HepG2 (cell line): ENCODE data around the gene SNRNP200.
A peak's percentile ranks its signal among the peaks of the same experiment; 100 is the strongest.

Experiments
- EP300 ChIP-seq, 3 experiments: sonication (generic) in 1 of 3; formaldehyde crosslinking in 1 of 3; IDR thresholded peaks; 2 replicates each; pipeline versions ENCODE4 v1.5.1 to v1.6.1; 2011 to 2020; ENCODE audit warnings: low read depth in 2 of 3, low read length in 2 of 3, borderline replicate concordance in 1 of 3, improper control_type of control experiment in 1 of 3, mild to moderate bottlenecking in 1 of 3, missing genetic modification reagents in 1 of 3, moderate library complexity in 1 of 3
- EZH2 ChIP-seq: conservative IDR thresholded peaks from 2 replicates; pipeline ENCODE4 v1.6.1; 2012; ENCODE audit warnings: mild to moderate bottlenecking, low read depth, low read length, moderate library complexity
- SIN3A ChIP-seq: IDR thresholded peaks from 2 replicates; pipeline ENCODE4 v1.6.1; 2011; ENCODE audit warnings: low read depth, mild to moderate bottlenecking, control low read depth, low read length, borderline replicate concordance
- SOX13 ChIP-seq, 3 experiments: fragments of 450-650 bp in 1 of 3; sonication (generic) in 1 of 3; formaldehyde crosslinking in 1 of 3; IDR thresholded peaks in 2 of 3; conservative IDR thresholded peaks in 1 of 3; 2 replicates each; pipeline versions ENCODE4 v1.5.0 to v1.6.1; 2016 to 2020; ENCODE audit warnings: antibody characterized with exemption in 1 of 3, mild to moderate bottlenecking in 1 of 3, missing compliant biosample characterization in 1 of 3, missing genetic modification reagents in 1 of 3, moderate library complexity in 1 of 3
- TF ChIP-seq, protein P1 (sequence below): IDR thresholded peaks from 2 replicates; pipeline ENCODE4 v1.6.1; 2012; ENCODE audit warnings: inconsistent platforms

DNA sequence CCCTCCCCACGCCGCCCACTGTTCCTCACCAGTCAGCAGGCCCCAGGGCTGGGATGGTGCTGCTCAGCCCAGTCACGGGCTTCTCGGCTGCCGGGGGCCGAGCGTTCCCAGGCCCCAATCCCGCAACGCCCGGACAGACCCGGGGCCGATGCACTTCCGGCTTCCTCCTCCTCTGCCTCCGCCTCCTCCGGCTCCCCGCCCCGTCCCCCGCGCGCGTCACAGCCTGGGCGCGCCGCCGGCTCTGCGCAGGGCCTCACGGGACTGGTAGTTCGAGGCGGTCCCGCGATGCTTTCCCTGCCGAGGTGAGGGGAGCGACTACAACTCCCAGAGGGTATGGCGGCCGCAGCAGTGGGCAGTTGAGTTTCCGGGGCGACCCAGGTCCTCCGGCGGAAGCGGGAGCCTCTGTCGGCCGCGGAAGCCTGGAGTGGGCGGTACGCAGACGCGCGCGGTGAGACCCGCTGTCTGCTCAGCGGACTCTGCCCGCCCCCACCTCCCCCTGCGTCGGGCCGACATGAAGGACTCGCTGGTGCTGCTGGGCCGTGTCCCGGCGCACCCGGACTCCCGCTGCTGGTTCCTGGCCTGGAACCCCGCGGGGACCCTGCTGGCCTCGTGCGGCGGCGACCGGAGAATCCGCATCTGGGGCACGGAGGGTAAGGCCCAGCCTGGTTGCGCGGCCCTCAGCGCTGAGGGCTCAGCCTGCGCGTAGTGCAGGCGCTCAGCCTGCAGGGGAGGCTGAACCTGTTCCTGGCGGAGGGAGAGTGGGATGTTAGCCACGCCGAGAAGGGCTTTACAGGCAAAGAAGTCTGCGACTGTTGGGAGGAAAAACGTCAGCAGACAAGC lies 39.3 kb downstream of the SNRNP200 start, which contains the start of the genes CIAO1 and TMEM127:
- TF ChIP-seq EP300 (IDR thresholded peaks at IDR 0.05; ENCODE audit: low read depth in 2 of 2, low read length in 2 of 2) (peak in 1 of 2 experiments; percentile 65; a peak in 2 of 4 replicates), EP300 (CRISPR knock-in tag; IDR thresholded peaks at IDR 0.05; ENCODE audit: borderline replicate concordance) (no peak), EZH2 (no peak), SOX13 (IDR thresholded peaks at IDR 0.05) (0 out of 2 replicates have a peak, but pooled peaks have one; percentile 42), SOX13 (CRISPR knock-in tag; conservative IDR thresholded peaks at IDR 0.05 in 1 of 2, IDR thresholded peaks at IDR 0.05 in 1 of 2) (peak in 1 of 2 experiments; percentile 33; a peak in 1 of 4 replicates), SIN3A (peak; percentile 94; the same call in 1 of the 2 replicates)
- TF ChIP-seq, protein P1, sequence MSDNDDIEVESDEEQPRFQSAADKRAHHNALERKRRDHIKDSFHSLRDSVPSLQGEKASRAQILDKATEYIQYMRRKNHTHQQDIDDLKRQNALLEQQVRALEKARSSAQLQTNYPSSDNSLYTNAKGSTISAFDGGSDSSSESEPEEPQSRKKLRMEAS, result peak; percentile 73
